ENCODE data around the gene ZNF536.

- TF ChIP-seq, protein P1, sequence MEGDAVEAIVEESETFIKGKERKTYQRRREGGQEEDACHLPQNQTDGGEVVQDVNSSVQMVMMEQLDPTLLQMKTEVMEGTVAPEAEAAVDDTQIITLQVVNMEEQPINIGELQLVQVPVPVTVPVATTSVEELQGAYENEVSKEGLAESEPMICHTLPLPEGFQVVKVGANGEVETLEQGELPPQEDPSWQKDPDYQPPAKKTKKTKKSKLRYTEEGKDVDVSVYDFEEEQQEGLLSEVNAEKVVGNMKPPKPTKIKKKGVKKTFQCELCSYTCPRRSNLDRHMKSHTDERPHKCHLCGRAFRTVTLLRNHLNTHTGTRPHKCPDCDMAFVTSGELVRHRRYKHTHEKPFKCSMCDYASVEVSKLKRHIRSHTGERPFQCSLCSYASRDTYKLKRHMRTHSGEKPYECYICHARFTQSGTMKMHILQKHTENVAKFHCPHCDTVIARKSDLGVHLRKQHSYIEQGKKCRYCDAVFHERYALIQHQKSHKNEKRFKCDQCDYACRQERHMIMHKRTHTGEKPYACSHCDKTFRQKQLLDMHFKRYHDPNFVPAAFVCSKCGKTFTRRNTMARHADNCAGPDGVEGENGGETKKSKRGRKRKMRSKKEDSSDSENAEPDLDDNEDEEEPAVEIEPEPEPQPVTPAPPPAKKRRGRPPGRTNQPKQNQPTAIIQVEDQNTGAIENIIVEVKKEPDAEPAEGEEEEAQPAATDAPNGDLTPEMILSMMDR (IDR thresholded peaks at IDR 0.05): no peak
- TF ChIP-seq POLR2A (IDR thresholded peaks at IDR 0.05): no peak
These were observed 192.4 kb downstream of the ZNF536 start for GRCh38 chr19:30564551-30565011.
